ENCODE data around the gene SPTBN1. TPM values are rescaled to one million over a fixed set of nuclear protein-coding genes. Genes with fewer than 3 reads are reported as not detected.

SPTBN1 gene
- total RNA-seq, 8 experiments from 2014 or later = 114 to 408 (median 185) TPM

- Histone ChIP-seq H3K4me3 (no peak overlapping the region), H3K27ac (no peak overlapping the region), H3K4me1 (replicated peaks in 1 of 2) (peaks cover 2 to 9% of the 10 kb centered on the region in 2 donors)
- WGBS, 10 experiments = 79 to 100% (median 100%) methylated on average over 1 to 4 of the region's 4 CpGs; no CpG with 5 or more reads in 2 of the 10 experiments
- in situ Hi-C loops (cut with MboI; ENCODE audit: low pct_unique_long_range_greater_than_20kb in 2 of 9, low sequenced_read_pairs in 9 of 9, unreplicated experiment in 9 of 9) = no loop called here
- ATAC-seq (replicated peaks in 6 of 8) = no peak
Observed at GRCh38 chr2:54631755-54632154, 175.6 kb downstream of the SPTBN1 start.

GRCh38 chr2:54632733-54633692 is 176.9 kb downstream of the SPTBN1 start:
- WGBS, 10 experiments = 20 to 100% (median 79%) methylated on average over 1 to 8 of the region's 12 CpGs; no CpG with 5 or more reads in 1 of the 10 experiments
- Histone ChIP-seq H3K4me3 (no peak overlapping the region), H3K27ac (no peak overlapping the region), H3K4me1 (replicated peaks in 1 of 2) (peaks cover 2 to 9% of the 10 kb centered on the region in 2 donors)
- in situ Hi-C loops (cut with MboI; ENCODE audit: low pct_unique_long_range_greater_than_20kb in 2 of 9, low sequenced_read_pairs in 9 of 9, unreplicated experiment in 9 of 9) = no loop called here
- ATAC-seq (replicated peaks in 6 of 8) = peak in 2 of 8 experiments; percentile 7 to 10

- WGBS, 10 experiments = 0 to 93% (median 45%) methylated on average over 1 to 3 of the region's 3 CpGs; no CpG with 5 or more reads in 2 of the 10 experiments
- H3K4me1 ChIP-seq (replicated peaks in 1 of 2) = peaks cover 2 to 9% of the 10 kb centered on the region in 2 donors
- no peak for ATAC-seq (replicated peaks in 6 of 8)
- no peak overlapping the region for H3K27ac ChIP-seq
- in situ Hi-C loops (cut with MboI; ENCODE audit: low pct_unique_long_range_greater_than_20kb in 2 of 9, low sequenced_read_pairs in 9 of 9, unreplicated experiment in 9 of 9) = no loop called here
- no peak overlapping the region for H3K4me3 ChIP-seq
Observed at GRCh38 chr2:54634021-54634420, 177.9 kb downstream of the SPTBN1 start.

- peaks cover 2 to 9% of the 10 kb centered on the region in 2 donors for H3K4me1 ChIP-seq (replicated peaks in 1 of 2)
- WGBS, 10 experiments = 0 to 100% (median 78%) methylated on average over 1 to 11 of the region's 16 CpGs
- in situ Hi-C loops (cut with MboI; ENCODE audit: low pct_unique_long_range_greater_than_20kb in 2 of 9, low sequenced_read_pairs in 9 of 9, unreplicated experiment in 9 of 9) = no loop called here
- no peak overlapping the region for H3K27ac ChIP-seq
- no peak overlapping the region for H3K4me3 ChIP-seq
- ATAC-seq (replicated peaks in 6 of 8) = peak; percentile 47 to 79 (median 70)
Observed at GRCh38 chr2:54634564-54635511, 178.7 kb downstream of the SPTBN1 start.

- Histone ChIP-seq H3K4me3 (no peak overlapping the region), H3K4me1 (replicated peaks in 1 of 2) (peaks cover 2 to 9% of the 10 kb centered on the region in 2 donors), H3K27ac (no peak overlapping the region)
- WGBS, 10 experiments = 0 to 100% (median 96%) methylated on average over 1 to 3 of the region's 3 CpGs; no CpG with 5 or more reads in 1 of the 10 experiments
- in situ Hi-C loops (cut with MboI; ENCODE audit: low pct_unique_long_range_greater_than_20kb in 2 of 9, low sequenced_read_pairs in 9 of 9, unreplicated experiment in 9 of 9) = no loop called here
- peak in 1 of 8 experiments; percentile 36 for ATAC-seq (replicated peaks in 6 of 8)
Observed at GRCh38 chr2:54635554-54636152, 179.5 kb downstream of the SPTBN1 start.

GRCh38 chr2:54636415-54637139 is 180.4 kb downstream of the SPTBN1 start:
- peaks cover 2 to 9% of the 10 kb centered on the region in 2 donors for H3K4me1 ChIP-seq (replicated peaks in 1 of 2)
- in situ Hi-C loops (cut with MboI; ENCODE audit: low pct_unique_long_range_greater_than_20kb in 2 of 9, low sequenced_read_pairs in 9 of 9, unreplicated experiment in 9 of 9) = no loop called here
- H3K4me3 ChIP-seq = no peak overlapping the region
- WGBS, 10 experiments = 79 to 100% (median 92%) methylated on average over 1 to 7 of the region's 9 CpGs; no CpG with 5 or more reads in 1 of the 10 experiments
- no peak for ATAC-seq (replicated peaks in 6 of 8)
- no peak overlapping the region for H3K27ac ChIP-seq

GRCh38 chr2:54638103-54638502 is 182.0 kb downstream of the SPTBN1 start:
- no peak for ATAC-seq (replicated peaks in 6 of 8)
- Histone ChIP-seq H3K4me1 (replicated peaks in 1 of 2) (peaks cover 2 to 9% of the 10 kb centered on the region in 2 donors), H3K4me3 (no peak overlapping the region), H3K27ac (no peak overlapping the region)
- in situ Hi-C loops (cut with MboI; ENCODE audit: low pct_unique_long_range_greater_than_20kb in 2 of 9, low sequenced_read_pairs in 9 of 9, unreplicated experiment in 9 of 9) = no loop called here
- 80 to 100% (median 96%) methylated on average over 1 to 3 of the region's 3 CpGs; no CpG with 5 or more reads in 1 of the 10 experiments for WGBS, 10 experiments

- Histone ChIP-seq H3K4me1 (replicated peaks in 1 of 2) (peaks cover 2 to 9% of the 10 kb centered on the region in 2 donors), H3K27ac (no peak overlapping the region), H3K4me3 (no peak overlapping the region)
- in situ Hi-C loops (cut with MboI; ENCODE audit: low pct_unique_long_range_greater_than_20kb in 2 of 9, low sequenced_read_pairs in 9 of 9, unreplicated experiment in 9 of 9) = no loop called here
- WGBS, 10 experiments = 58 to 100% (median 96%) methylated on average over 1 to 7 of the region's 7 CpGs; no CpG with 5 or more reads in 1 of the 10 experiments
- ATAC-seq (replicated peaks in 6 of 8) = peak in 1 of 8 experiments; percentile 46
Observed at GRCh38 chr2:54638774-54639187, 182.7 kb downstream of the SPTBN1 start.

GRCh38 chr2:54639609-54640008 is 183.5 kb downstream of the SPTBN1 start:
- H3K27ac ChIP-seq = no peak overlapping the region
- peaks cover 0 to 4% of the 10 kb centered on the region in 2 donors for H3K4me1 ChIP-seq (replicated peaks in 1 of 2)
- in situ Hi-C loops (cut with MboI; ENCODE audit: low pct_unique_long_range_greater_than_20kb in 2 of 9, low sequenced_read_pairs in 9 of 9, unreplicated experiment in 9 of 9) = no loop called here
- ATAC-seq (replicated peaks in 6 of 8) = peak in 3 of 8 experiments; percentile 48 to 67 (median 53)
- H3K4me3 ChIP-seq = no peak overlapping the region
- WGBS, 10 experiments = 64 to 100% (median 96%) methylated on average over 1 to 4 of the region's 4 CpGs; no CpG with 5 or more reads in 1 of the 10 experiments

GRCh38 chr2:54640834-54641540 is 184.9 kb downstream of the SPTBN1 start:
- H3K4me1 ChIP-seq (replicated peaks in 1 of 2) = no peaks in the 10 kb centered on the region
- in situ Hi-C loops (cut with MboI; ENCODE audit: low pct_unique_long_range_greater_than_20kb in 2 of 9, low sequenced_read_pairs in 9 of 9, unreplicated experiment in 9 of 9) = no loop called here
- no peak overlapping the region for H3K27ac ChIP-seq
- no peak overlapping the region for H3K4me3 ChIP-seq
- 17 to 100% (median 81%) methylated on average over 1 to 7 of the region's 8 CpGs for WGBS, 10 experiments
- no peak for ATAC-seq (replicated peaks in 6 of 8)

- H3K4me1 ChIP-seq (replicated peaks in 1 of 2) = no peaks in the 10 kb centered on the region
- no peak overlapping the region for H3K4me3 ChIP-seq
- in situ Hi-C loops (cut with MboI; ENCODE audit: low pct_unique_long_range_greater_than_20kb in 2 of 9, low sequenced_read_pairs in 9 of 9, unreplicated experiment in 9 of 9) = no loop called here
- WGBS, 10 experiments = 79 to 100% (median 97%) methylated on average over 1 to 8 of the region's 8 CpGs; no CpG with 5 or more reads in 1 of the 10 experiments
- peak in 1 of 8 experiments; percentile 38 for ATAC-seq (replicated peaks in 6 of 8)
- no peak overlapping the region for H3K27ac ChIP-seq
Observed at GRCh38 chr2:54641988-54642387, 185.9 kb downstream of the SPTBN1 start.
